ENCODE data around the gene OR2D3.

- TF ChIP-seq NR2F2 (IDR thresholded peaks at IDR 0.05; ENCODE audit: borderline replicate concordance, low read depth) = no peak
- no peak for TF ChIP-seq TAF1 (CRISPR knock-in tag; IDR thresholded peaks at IDR 0.05)
- TF ChIP-seq ELF1 (CRISPR knock-in tag; IDR thresholded peaks at IDR 0.05) = no peak
- no peak for TF ChIP-seq ZNF432 (CRISPR knock-in tag; IDR thresholded peaks at IDR 0.05; ENCODE audit: borderline replicate concordance)
- no peak for TF ChIP-seq PBX2 (CRISPR knock-in tag; IDR thresholded peaks at IDR 0.05)
- TF ChIP-seq NFE2L2 (IDR thresholded peaks at IDR 0.05; ENCODE audit: low read length) = no peak
- no peak for TF ChIP-seq ZNF263 (CRISPR knock-in tag; IDR thresholded peaks at IDR 0.05)
Measured at GRCh38 chr11:6876325-6876724, 44.5 kb upstream of the OR2D3 start, which contains the start of gene OR10A4.
